ENCODE results near the gene PKNOX2. TPM values are rescaled to one million over a fixed set of nuclear protein-coding genes. Genes with fewer than 3 reads are reported as not detected.

Gene PKNOX2
- total and polyA plus RNA-seq, 4 donors = 0.14 to 0.29 (median 0.24) TPM

DNA sequence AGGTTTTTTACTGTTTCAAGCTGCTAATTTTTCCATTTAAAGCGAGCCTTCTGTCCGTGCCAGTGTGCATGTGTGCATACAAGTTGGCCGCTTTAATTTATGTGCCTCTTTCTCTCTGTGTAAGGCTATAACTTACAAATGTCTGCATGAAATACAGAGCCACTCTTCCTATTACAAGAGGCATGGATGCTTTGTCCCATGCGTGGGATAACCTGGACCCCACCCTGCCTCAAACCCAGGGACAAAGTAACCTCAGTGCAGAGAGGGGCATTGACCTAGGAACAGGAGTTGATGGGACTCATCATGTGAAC, 28.8 kb downstream of the PKNOX2 start:
- H3K27me3 ChIP-seq (ENCODE audit: control insufficient read depth in 4 of 4, insufficient read depth in 4 of 4, low read length in 3 of 4) = no peaks in the 10 kb centered on the region
- H3K9me3 ChIP-seq (ENCODE audit: control insufficient read depth in 4 of 4, low read length in 3 of 4) = no peaks in the 10 kb centered on the region
- no peak for DNase-seq (ENCODE audit: low spot score)
- no peak for TF ChIP-seq FOXA2 (IDR thresholded peaks at IDR 0.05)
- no peak for TF ChIP-seq TAF1 (conservative IDR thresholded peaks at IDR 0.05)
- TF ChIP-seq JUND (IDR thresholded peaks at IDR 0.05) = no peak
- no peak for TF ChIP-seq FOXA1 (IDR thresholded peaks at IDR 0.05)
- TF ChIP-seq RAD21 (IDR thresholded peaks at IDR 0.05) = no peak
- no peak overlapping the region for H3K9ac ChIP-seq (ENCODE audit: low read depth in 1 of 2, low read length in 2 of 2)
- no peak overlapping the region for H3K27ac ChIP-seq (ENCODE audit: low read depth in 1 of 2, low read length in 2 of 2)
- H3K4me3 ChIP-seq (ENCODE audit: low read depth in 1 of 3, low read length in 3 of 3) = no peak overlapping the region
- WGBS = 90% methylated on average over 4 of the region's 4 CpGs
- H3K36me3 ChIP-seq (ENCODE audit: control insufficient read depth in 4 of 4, insufficient read depth in 3 of 4, low read depth in 1 of 4, low read length in 3 of 4) = no peaks in the 10 kb centered on the region
- no peaks in the 10 kb centered on the region for H3K4me1 ChIP-seq (ENCODE audit: control insufficient read depth in 4 of 4, insufficient read depth in 4 of 4, low read length in 3 of 4)

DNA sequence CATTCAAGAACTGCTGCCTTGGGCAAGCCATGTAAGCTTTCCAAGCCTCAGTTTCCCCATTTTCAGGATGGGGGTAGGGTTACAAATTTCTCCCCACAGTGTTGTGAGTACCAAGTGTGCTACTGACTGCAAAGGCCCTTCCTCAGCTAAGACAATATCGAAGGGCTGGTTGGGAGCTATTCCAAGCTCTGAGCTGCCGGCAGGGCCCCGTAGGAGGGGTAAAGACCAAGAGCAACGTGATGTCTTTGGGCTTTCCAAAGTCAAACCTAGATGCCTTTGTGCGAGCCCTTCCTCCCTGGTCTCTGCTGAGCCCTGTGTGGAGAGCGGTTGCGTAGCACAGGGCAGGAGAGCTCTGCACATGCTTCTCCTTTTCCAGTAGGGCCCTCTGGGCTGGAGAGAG, 29.3 kb downstream of the PKNOX2 start:
- no peak for DNase-seq (ENCODE audit: low spot score)
- Histone ChIP-seq H3K9me3 (ENCODE audit: control insufficient read depth in 4 of 4, low read length in 3 of 4) (no peaks in the 10 kb centered on the region), H3K4me1 (ENCODE audit: control insufficient read depth in 4 of 4, insufficient read depth in 4 of 4, low read length in 3 of 4) (no peaks in the 10 kb centered on the region), H3K27me3 (ENCODE audit: control insufficient read depth in 4 of 4, insufficient read depth in 4 of 4, low read length in 3 of 4) (no peaks in the 10 kb centered on the region), H3K36me3 (ENCODE audit: control insufficient read depth in 4 of 4, insufficient read depth in 3 of 4, low read depth in 1 of 4, low read length in 3 of 4) (no peaks in the 10 kb centered on the region), H3K27ac (ENCODE audit: low read depth in 1 of 2, low read length in 2 of 2) (no peak overlapping the region), H3K4me3 (ENCODE audit: low read depth in 1 of 3, low read length in 3 of 3) (no peak overlapping the region), H3K9ac (ENCODE audit: low read depth in 1 of 2, low read length in 2 of 2) (no peak overlapping the region)
- no peak for TF ChIP-seq FOXA1 (IDR thresholded peaks at IDR 0.05)
- TF ChIP-seq JUND (IDR thresholded peaks at IDR 0.05) = no peak
- TF ChIP-seq GABPA (IDR thresholded peaks at IDR 0.05 in 1 of 2, conservative IDR thresholded peaks at IDR 0.05 in 1 of 2) = no peak
- no peak for TF ChIP-seq HNF4A (conservative IDR thresholded peaks at IDR 0.05)
- TF ChIP-seq RXRA (IDR thresholded peaks at IDR 0.05) = no peak
- TF ChIP-seq, protein P1, sequence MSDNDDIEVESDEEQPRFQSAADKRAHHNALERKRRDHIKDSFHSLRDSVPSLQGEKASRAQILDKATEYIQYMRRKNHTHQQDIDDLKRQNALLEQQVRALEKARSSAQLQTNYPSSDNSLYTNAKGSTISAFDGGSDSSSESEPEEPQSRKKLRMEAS (IDR thresholded peaks at IDR 0.05) = no peak
- no peak for TF ChIP-seq YY1 (IDR thresholded peaks at IDR 0.05)
- TF ChIP-seq, protein P2, sequence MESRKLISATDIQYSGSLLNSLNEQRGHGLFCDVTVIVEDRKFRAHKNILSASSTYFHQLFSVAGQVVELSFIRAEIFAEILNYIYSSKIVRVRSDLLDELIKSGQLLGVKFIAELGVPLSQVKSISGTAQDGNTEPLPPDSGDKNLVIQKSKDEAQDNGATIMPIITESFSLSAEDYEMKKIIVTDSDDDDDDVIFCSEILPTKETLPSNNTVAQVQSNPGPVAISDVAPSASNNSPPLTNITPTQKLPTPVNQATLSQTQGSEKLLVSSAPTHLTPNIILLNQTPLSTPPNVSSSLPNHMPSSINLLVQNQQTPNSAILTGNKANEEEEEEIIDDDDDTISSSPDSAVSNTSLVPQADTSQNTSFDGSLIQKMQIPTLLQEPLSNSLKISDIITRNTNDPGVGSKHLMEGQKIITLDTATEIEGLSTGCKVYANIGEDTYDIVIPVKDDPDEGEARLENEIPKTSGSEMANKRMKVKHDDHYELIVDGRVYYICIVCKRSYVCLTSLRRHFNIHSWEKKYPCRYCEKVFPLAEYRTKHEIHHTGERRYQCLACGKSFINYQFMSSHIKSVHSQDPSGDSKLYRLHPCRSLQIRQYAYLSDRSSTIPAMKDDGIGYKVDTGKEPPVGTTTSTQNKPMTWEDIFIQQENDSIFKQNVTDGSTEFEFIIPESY (IDR thresholded peaks at IDR 0.05) = no peak
- TF ChIP-seq FOXA2 (IDR thresholded peaks at IDR 0.05) = no peak
- TF ChIP-seq HNF4G (IDR thresholded peaks at IDR 0.05) = no peak
- no peak for TF ChIP-seq SP1 (IDR thresholded peaks at IDR 0.05)
- TF ChIP-seq, protein P3, sequence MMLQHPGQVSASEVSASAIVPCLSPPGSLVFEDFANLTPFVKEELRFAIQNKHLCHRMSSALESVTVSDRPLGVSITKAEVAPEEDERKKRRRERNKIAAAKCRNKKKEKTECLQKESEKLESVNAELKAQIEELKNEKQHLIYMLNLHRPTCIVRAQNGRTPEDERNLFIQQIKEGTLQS (IDR thresholded peaks at IDR 0.05) = no peak
- no peak for TF ChIP-seq TAF1 (conservative IDR thresholded peaks at IDR 0.05)
- no peak for TF ChIP-seq RAD21 (IDR thresholded peaks at IDR 0.05)
- TF ChIP-seq, protein P4, sequence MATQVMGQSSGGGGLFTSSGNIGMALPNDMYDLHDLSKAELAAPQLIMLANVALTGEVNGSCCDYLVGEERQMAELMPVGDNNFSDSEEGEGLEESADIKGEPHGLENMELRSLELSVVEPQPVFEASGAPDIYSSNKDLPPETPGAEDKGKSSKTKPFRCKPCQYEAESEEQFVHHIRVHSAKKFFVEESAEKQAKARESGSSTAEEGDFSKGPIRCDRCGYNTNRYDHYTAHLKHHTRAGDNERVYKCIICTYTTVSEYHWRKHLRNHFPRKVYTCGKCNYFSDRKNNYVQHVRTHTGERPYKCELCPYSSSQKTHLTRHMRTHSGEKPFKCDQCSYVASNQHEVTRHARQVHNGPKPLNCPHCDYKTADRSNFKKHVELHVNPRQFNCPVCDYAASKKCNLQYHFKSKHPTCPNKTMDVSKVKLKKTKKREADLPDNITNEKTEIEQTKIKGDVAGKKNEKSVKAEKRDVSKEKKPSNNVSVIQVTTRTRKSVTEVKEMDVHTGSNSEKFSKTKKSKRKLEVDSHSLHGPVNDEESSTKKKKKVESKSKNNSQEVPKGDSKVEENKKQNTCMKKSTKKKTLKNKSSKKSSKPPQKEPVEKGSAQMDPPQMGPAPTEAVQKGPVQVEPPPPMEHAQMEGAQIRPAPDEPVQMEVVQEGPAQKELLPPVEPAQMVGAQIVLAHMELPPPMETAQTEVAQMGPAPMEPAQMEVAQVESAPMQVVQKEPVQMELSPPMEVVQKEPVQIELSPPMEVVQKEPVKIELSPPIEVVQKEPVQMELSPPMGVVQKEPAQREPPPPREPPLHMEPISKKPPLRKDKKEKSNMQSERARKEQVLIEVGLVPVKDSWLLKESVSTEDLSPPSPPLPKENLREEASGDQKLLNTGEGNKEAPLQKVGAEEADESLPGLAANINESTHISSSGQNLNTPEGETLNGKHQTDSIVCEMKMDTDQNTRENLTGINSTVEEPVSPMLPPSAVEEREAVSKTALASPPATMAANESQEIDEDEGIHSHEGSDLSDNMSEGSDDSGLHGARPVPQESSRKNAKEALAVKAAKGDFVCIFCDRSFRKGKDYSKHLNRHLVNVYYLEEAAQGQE (IDR thresholded peaks at IDR 0.05) = no peak
- no peak for TF ChIP-seq EGR1 (IDR thresholded peaks at IDR 0.05; ENCODE audit: low read depth in 2 of 2)
- TF ChIP-seq, protein P5, sequence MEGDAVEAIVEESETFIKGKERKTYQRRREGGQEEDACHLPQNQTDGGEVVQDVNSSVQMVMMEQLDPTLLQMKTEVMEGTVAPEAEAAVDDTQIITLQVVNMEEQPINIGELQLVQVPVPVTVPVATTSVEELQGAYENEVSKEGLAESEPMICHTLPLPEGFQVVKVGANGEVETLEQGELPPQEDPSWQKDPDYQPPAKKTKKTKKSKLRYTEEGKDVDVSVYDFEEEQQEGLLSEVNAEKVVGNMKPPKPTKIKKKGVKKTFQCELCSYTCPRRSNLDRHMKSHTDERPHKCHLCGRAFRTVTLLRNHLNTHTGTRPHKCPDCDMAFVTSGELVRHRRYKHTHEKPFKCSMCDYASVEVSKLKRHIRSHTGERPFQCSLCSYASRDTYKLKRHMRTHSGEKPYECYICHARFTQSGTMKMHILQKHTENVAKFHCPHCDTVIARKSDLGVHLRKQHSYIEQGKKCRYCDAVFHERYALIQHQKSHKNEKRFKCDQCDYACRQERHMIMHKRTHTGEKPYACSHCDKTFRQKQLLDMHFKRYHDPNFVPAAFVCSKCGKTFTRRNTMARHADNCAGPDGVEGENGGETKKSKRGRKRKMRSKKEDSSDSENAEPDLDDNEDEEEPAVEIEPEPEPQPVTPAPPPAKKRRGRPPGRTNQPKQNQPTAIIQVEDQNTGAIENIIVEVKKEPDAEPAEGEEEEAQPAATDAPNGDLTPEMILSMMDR (IDR thresholded peaks at IDR 0.05; ENCODE audit: low read depth, low read length, missing input control) = no peak
- no peak for TF ChIP-seq NR2F2 (IDR thresholded peaks at IDR 0.05)
- WGBS = 86% methylated on average over 7 of the region's 7 CpGs
